ENCODE results near the gene PHF21A. TPM values are rescaled to one million over a fixed set of nuclear protein-coding genes. Genes with fewer than 3 reads are reported as not detected.

PHF21A gene
- total and polyA plus RNA-seq, 10 of the 15 experiments (the other 5 are each of a cell fraction or from before 2014, with no cell fraction given): 2.6 to 37.2 (median 16.0) TPM

GRCh38 chr11:45984192-45984591 is 137.1 kb downstream of the PHF21A start:
- Histone ChIP-seq H4K20me1 (ENCODE audit: control insufficient read depth, insufficient read depth) (no peaks in the 10 kb centered on the region), H3K79me2 (ENCODE audit: control insufficient read depth, insufficient read depth, low read length) (no peaks in the 10 kb centered on the region), H3K27ac (ENCODE audit: control insufficient read depth, insufficient read depth) (no peak overlapping the region), H3K9ac (ENCODE audit: control insufficient read depth, insufficient read depth, low read length) (no peak overlapping the region), H2AFZ (ENCODE audit: control insufficient read depth, low read depth, low read length) (no peak overlapping the region), H3K4me2 (ENCODE audit: control insufficient read depth, insufficient read depth) (no peak overlapping the region), H3K27me3 (replicated peaks in 1 of 2; ENCODE audit: control insufficient read depth in 2 of 2, insufficient read depth in 2 of 2, low read length in 1 of 2) (no peaks in the 10 kb centered on the region), H3K4me1 (ENCODE audit: control insufficient read depth, insufficient read depth, low read length) (no peaks in the 10 kb centered on the region), H3K4me3 (no peak overlapping the region), H3K36me3 (ENCODE audit: control insufficient read depth in 2 of 2, insufficient read depth in 2 of 2, low read length in 1 of 2) (peaks cover 3 to 4% of the 10 kb centered on the region in 2 experiments; a peak in 3 of 4 replicates), H3K9me3 (replicated peaks; ENCODE audit: control insufficient read depth, insufficient read depth, low read length) (no peaks in the 10 kb centered on the region)
- ChIA-PET CTCF (interaction anchor here (0.6 to 3.4 kb wide), 6 partner anchors 10 to 360 kb away, joined by 3 to 20 read pairs (median 3); no protein-coding TSS in a partner anchor), SMC1A (ENCODE audit: uncharacterized antibody, unreplicated experiment) (interaction anchor here (1.0 to 2.4 kb wide), 5 partner anchors 14 to 111 kb away, joined by 3 to 8 read pairs (median 4); no protein-coding TSS in a partner anchor), RAD21 (ENCODE audit: unreplicated experiment) (no interaction called here), POLR2A (interaction anchor here (0.6 kb wide), 1 partner anchor 41 kb away, joined by 4 read pairs; no protein-coding TSS in a partner anchor)
- intact Hi-C loops (cut with micrococcal nuclease; ENCODE audit: unreplicated experiment): no loop called here
- TF ChIP-seq IRF5 (IDR thresholded peaks at IDR 0.05; ENCODE audit: borderline replicate concordance) (no peak), BRCA1 (IDR thresholded peaks at IDR 0.05; ENCODE audit: low read depth, low read length) (no peak), JUND (IDR thresholded peaks at IDR 0.05; ENCODE audit: low read depth, low read length) (no peak), SRF (IDR thresholded peaks at IDR 0.05; ENCODE audit: low read depth in 2 of 2, low read length in 2 of 2) (no peak), ATF2 (IDR thresholded peaks at IDR 0.05; ENCODE audit: low read length) (no peak), BACH1 (IDR thresholded peaks at IDR 0.05; ENCODE audit: borderline replicate concordance) (no peak), PRDM15 (CRISPR knock-in tag; IDR thresholded peaks at IDR 0.05) (no peak), ZNF274 (IDR thresholded peaks at IDR 0.05; ENCODE audit: insufficient read depth, insufficient read length) (no peak), PBX3 (IDR thresholded peaks at IDR 0.05; ENCODE audit: insufficient replicate concordance, low read depth, low read length) (no peak), NFXL1 (IDR thresholded peaks at IDR 0.05; ENCODE audit: borderline replicate concordance) (no peak), CTCF (IDR thresholded peaks at IDR 0.05 in 2 of 3, conservative IDR thresholded peaks at IDR 0.05 in 1 of 3; ENCODE audit: control insufficient read depth in 2 of 3, extremely low read depth in 1 of 3, insufficient read depth in 1 of 3, low read depth in 3 of 3, low read length in 3 of 3) (no peak), IRF3 (IDR thresholded peaks at IDR 0.05) (no peak)
- in situ Hi-C loops (cut with MboI): no loop called here
- DNase-seq (ENCODE audit: low read depth, low spot score) (no peak), ATAC-seq (no peak), FAIRE-seq (no peak)
- WGBS (ENCODE audit: insufficient coverage, insufficient replicate concordance, low lambda C conversion rate, missing lambda C conversion rate): 84% methylated on average over 9 of the region's 9 CpGs
- no TSS peak for BruUV-seq (replicated peaks)

Data from GM12878 (cell line).